Keratinocyte (primary cell): ENCODE data around the gene RAB27B. TPM values are rescaled to one million over a fixed set of nuclear protein-coding genes. Genes with fewer than 3 reads are reported as not detected.
A peak's percentile ranks its signal among the peaks of the same experiment; 100 is the strongest.
"Not testable (repeated sequence)": the region's sequence is repeated elsewhere in the genome, so short reads cannot be mapped to it uniquely, and the experiment has no call there.

Source experiments
- DNase-seq: peaks from one replicate; pipeline ENCODE4 v3.0.0-alpha.2; 2011; ENCODE audit warnings: low read depth, missing footprints, low spot score
- FAIRE-seq: peaks from 2 replicates; lab custom pipeline; 2011; peaks lifted over from hg19 to GRCh38; lab: Jason Lieb, UNC
- H2AFZ ChIP-seq: 2 replicates; pipeline ENCODE4 v1.6.0; 2012; ENCODE audit warnings: low read length, control low read depth, inconsistent platforms; ENCODE audit not compliant: control insufficient read depth
- H3K27ac ChIP-seq: 2 replicates; pipeline ENCODE4 v1.5.1; 2011; ENCODE audit warnings: low read length; ENCODE audit not compliant: control insufficient read depth, insufficient read depth
- H3K27me3 ChIP-seq: 3 replicates; pipeline ENCODE4 v1.6.0; 2011; ENCODE audit warnings: low read length; ENCODE audit not compliant: control insufficient read depth, insufficient read depth; ENCODE audit errors: extremely low read depth
- H3K36me3 ChIP-seq, 2 experiments: 2 replicates in 1 of 2; 3 replicates in 1 of 2; pipeline ENCODE4 v1.5.1; 2011; ENCODE audit warnings: low read length in 2 of 2, mild to moderate bottlenecking in 1 of 2; ENCODE audit not compliant: control insufficient read depth in 2 of 2, insufficient read depth in 2 of 2; ENCODE audit errors: extremely low read depth in 1 of 2
- H3K4me1 ChIP-seq: 3 replicates; pipeline ENCODE4 v1.5.1; 2011; ENCODE audit warnings: low read length; ENCODE audit not compliant: control insufficient read depth, insufficient read depth; ENCODE audit errors: extremely low read depth
- H3K4me2 ChIP-seq: 3 replicates; pipeline ENCODE4 v1.6.0; 2011; ENCODE audit warnings: low read depth, low read length; ENCODE audit not compliant: control insufficient read depth, insufficient read depth; ENCODE audit errors: extremely low read depth
- H3K4me3 ChIP-seq, 3 experiments: fragments of 200-600 bp in 1 of 3; sonication (generic) in 1 of 3; 2 replicates in 2 of 3; 3 replicates in 1 of 3; pipeline ENCODE4 v1.5.1; 2011 to 2016; ENCODE audit warnings: low read length in 3 of 3, mild to moderate bottlenecking in 3 of 3, control low read depth in 2 of 3, inconsistent platforms in 1 of 3, low read depth in 1 of 3, mixed read lengths in 1 of 3, mixed run types in 1 of 3, moderate library complexity in 1 of 3; ENCODE audit not compliant: control insufficient read depth in 2 of 3, insufficient read depth in 2 of 3; ENCODE audit errors: extremely low read depth in 1 of 3
- H3K79me2 ChIP-seq: 2 replicates; pipeline ENCODE4 v1.6.0; 2012; ENCODE audit warnings: low read length; ENCODE audit not compliant: control insufficient read depth, insufficient read depth
- H3K9ac ChIP-seq: 3 replicates; pipeline ENCODE4 v1.6.0; 2011; ENCODE audit warnings: low read length; ENCODE audit not compliant: control insufficient read depth, insufficient read depth; ENCODE audit errors: extremely low read depth
- H3K9me1 ChIP-seq: 3 replicates; pipeline ENCODE4 v1.6.0; 2011; ENCODE audit warnings: low read length; ENCODE audit not compliant: control insufficient read depth, insufficient read depth; ENCODE audit errors: extremely low read depth
- H3K9me3 ChIP-seq: 2 replicates; pipeline ENCODE4 v1.5.1; 2012; ENCODE audit warnings: low read depth, low read length; ENCODE audit not compliant: control insufficient read depth
- H4K20me1 ChIP-seq: 3 replicates; pipeline ENCODE4 v1.6.0; 2011; ENCODE audit warnings: low read length; ENCODE audit not compliant: control insufficient read depth, insufficient read depth; ENCODE audit errors: extremely low read depth
- EZH2 ChIP-seq: IDR thresholded peaks from one replicate; pipeline ENCODE4 v1.6.1; 2012; ENCODE audit warnings: inconsistent platforms, mild to moderate bottlenecking, low read length, moderate library complexity
- dilution Hi-C: fragments of 300-500 bp; cut with MboI; formaldehyde crosslinking; loops from one replicate; pipeline ENCODE4 v1.7.0; 2020; ENCODE audit warnings: low sequenced_read_pairs; ENCODE audit not compliant: extremely low pct_ligation_motif_present
- polyA plus RNA-seq, 5 experiments: library from polyadenylated mRNA; depleted of rRNA in 3 of 5; stranded (reverse) in 3 of 5; stranded (forward) in 1 of 5; unstranded in 1 of 5; fragments of >200 nt; gene quantifications; 1 replicate in 1 of 5; 2 replicates in 3 of 5; 3 replicates in 1 of 5; pipeline versions ENCODE4 v1.2.1 to v1.2.3, GENCODE V29; 2011 to 2012; ENCODE audit warnings: missing spikeins in 2 of 5, low read depth in 1 of 5, low replicate concordance in 1 of 5
- TF ChIP-seq, protein P1 (sequence below), 3 experiments: IDR thresholded peaks in 1 of 3; conservative IDR thresholded peaks in 1 of 3; optimal IDR thresholded peaks in 1 of 3; 2 replicates in 2 of 3; 3 replicates in 1 of 3; pipeline versions ENCODE3 to v1.5.1; 2011; ENCODE audit warnings: low read length in 3 of 3, mild to moderate bottlenecking in 3 of 3, moderate library complexity in 2 of 3, control low read depth in 1 of 3, inconsistent platforms in 1 of 3; ENCODE audit not compliant: insufficient read depth in 2 of 3; ENCODE audit errors: extremely low read depth in 1 of 3

Gene RAB27B
- polyA plus RNA-seq, 1 donor (not counting 4 experiments of a cell fraction or from before 2014, with no cell fraction given) = 4.2 TPM

DNA sequence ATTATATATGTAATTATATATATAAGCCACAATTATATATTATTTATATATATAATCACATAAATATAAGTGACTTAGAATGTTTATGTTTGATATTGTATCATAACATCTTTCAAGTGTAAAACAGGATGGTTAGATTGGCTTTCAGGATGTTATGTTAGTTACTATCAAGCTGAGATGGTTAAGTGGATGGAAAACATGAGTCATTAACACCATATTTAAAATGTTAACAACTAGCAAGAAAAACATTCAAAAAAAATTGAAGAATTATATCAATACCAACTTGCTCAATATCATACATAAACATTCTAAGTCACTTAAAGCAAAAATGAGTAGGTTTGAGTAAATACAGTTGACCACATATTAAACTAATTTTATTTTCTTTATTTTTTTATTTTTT lies 21.8 kb upstream of the RAB27B start:
- Histone ChIP-seq H3K36me3 (no peaks in the 10 kb centered on the region), H3K9me3 (no peaks in the 10 kb centered on the region), H3K9ac (no peak overlapping the region), H3K27ac (no peak overlapping the region), H3K27me3 (no peaks in the 10 kb centered on the region), H3K4me1 (peaks cover 12% of the 10 kb centered on the region), H3K4me2 (no peak overlapping the region), H2AFZ (no peak overlapping the region), H4K20me1 (no peaks in the 10 kb centered on the region), H3K79me2 (no peaks in the 10 kb centered on the region), H3K9me1 (no peaks in the 10 kb centered on the region), H3K4me3 (no peak overlapping the region)
- no peak for FAIRE-seq
- dilution Hi-C loops = no loop called here
- DNase-seq = no peak
- TF ChIP-seq EZH2 = no peak
- TF ChIP-seq, protein P1, sequence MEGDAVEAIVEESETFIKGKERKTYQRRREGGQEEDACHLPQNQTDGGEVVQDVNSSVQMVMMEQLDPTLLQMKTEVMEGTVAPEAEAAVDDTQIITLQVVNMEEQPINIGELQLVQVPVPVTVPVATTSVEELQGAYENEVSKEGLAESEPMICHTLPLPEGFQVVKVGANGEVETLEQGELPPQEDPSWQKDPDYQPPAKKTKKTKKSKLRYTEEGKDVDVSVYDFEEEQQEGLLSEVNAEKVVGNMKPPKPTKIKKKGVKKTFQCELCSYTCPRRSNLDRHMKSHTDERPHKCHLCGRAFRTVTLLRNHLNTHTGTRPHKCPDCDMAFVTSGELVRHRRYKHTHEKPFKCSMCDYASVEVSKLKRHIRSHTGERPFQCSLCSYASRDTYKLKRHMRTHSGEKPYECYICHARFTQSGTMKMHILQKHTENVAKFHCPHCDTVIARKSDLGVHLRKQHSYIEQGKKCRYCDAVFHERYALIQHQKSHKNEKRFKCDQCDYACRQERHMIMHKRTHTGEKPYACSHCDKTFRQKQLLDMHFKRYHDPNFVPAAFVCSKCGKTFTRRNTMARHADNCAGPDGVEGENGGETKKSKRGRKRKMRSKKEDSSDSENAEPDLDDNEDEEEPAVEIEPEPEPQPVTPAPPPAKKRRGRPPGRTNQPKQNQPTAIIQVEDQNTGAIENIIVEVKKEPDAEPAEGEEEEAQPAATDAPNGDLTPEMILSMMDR (optimal IDR thresholded peaks at IDR 0.05 in 1 of 3, IDR thresholded peaks at IDR 0.05 in 1 of 3, conservative IDR thresholded peaks at IDR 0.05 in 1 of 3; ENCODE audit: extremely low read depth in 1 of 3, insufficient read depth in 2 of 3, low read length in 3 of 3) = no peak

DNA sequence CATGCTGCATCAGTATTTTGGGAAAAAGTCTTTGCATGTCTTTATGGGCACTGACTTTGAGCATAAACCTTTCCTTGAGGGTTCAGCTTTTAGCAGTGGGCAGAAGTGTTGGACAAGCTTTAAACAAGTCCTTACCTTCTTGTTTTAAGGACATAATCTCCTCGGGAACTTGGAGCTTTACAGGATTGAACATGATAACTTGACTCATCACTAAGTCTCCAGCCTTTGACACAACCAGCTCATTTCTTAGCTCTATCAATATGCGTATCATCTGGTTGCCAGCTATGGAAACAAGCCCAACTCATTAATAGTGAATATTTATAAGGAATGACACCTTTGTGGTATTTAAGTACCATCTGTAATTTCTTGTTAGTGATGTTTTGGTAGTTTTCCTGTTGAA lies 21.0 kb upstream of the RAB27B start:
- H3K27me3 ChIP-seq = no peaks in the 10 kb centered on the region
- no peaks in the 10 kb centered on the region for H3K9me3 ChIP-seq
- no peak overlapping the region for H3K4me3 ChIP-seq
- DNase-seq (peak; percentile 32), FAIRE-seq (peak; percentile 90)
- no peaks in the 10 kb centered on the region for H3K79me2 ChIP-seq
- TF ChIP-seq, protein P1 (optimal IDR thresholded peaks at IDR 0.05 in 1 of 3, IDR thresholded peaks at IDR 0.05 in 1 of 3, conservative IDR thresholded peaks at IDR 0.05 in 1 of 3; ENCODE audit: extremely low read depth in 1 of 3, insufficient read depth in 2 of 3, low read length in 3 of 3) = no peak
- no peak for TF ChIP-seq EZH2
- H2AFZ ChIP-seq = no peak overlapping the region
- dilution Hi-C loops = no loop called here
- no peaks in the 10 kb centered on the region for H3K36me3 ChIP-seq
- peaks cover 12% of the 10 kb centered on the region for H3K4me1 ChIP-seq
- no peak overlapping the region for H3K9ac ChIP-seq
- H3K27ac ChIP-seq = no peak overlapping the region
- no peaks in the 10 kb centered on the region for H4K20me1 ChIP-seq
- peak overlapping the region; percentile 50 for H3K4me2 ChIP-seq
- H3K9me1 ChIP-seq = no peaks in the 10 kb centered on the region

DNA sequence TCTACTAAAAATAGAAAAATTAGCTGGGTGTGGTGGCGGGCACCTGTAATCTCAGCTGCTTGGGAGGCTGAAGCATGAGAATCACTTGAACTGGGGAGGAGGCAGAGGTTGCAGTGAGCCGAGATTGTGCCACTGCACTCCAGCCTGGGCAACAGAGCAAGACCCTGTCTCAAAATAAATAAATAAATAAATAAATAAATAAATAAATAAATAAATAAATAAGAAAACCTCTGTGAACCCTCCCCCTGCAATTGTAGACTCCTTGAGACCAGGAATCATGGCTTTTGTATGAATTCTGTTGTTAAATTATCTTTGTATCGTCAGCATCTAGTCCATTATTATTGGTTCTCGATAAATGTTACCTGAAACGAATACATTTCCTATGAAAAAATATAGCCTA lies 17.6 kb upstream of the RAB27B start:
- H3K4me3 ChIP-seq, H3K9me1 ChIP-seq, H3K27ac ChIP-seq, H3K27me3 ChIP-seq, H3K79me2 ChIP-seq, FAIRE-seq, H3K9ac ChIP-seq, dilution Hi-C loops, DNase-seq, H3K4me2 ChIP-seq, H3K9me3 ChIP-seq, H4K20me1 ChIP-seq, H2AFZ ChIP-seq, H3K36me3 ChIP-seq: not testable (repeated sequence)
- H3K4me1 ChIP-seq = peaks cover 12% of the 10 kb centered on the region
